HepG2 (cell line): ENCODE results near the gene PIK3R5.

Source experiments
- NPAS2 ChIP-seq: sonication (generic); formaldehyde crosslinking; IDR thresholded peaks from 2 replicates; pipeline ENCODE4 v1.8.0; 2022; ENCODE audit warnings: mild to moderate bottlenecking, missing genetic modification reagents, borderline replicate concordance
- THAP7 ChIP-seq: sonication (generic); formaldehyde crosslinking; IDR thresholded peaks from 2 replicates; pipeline ENCODE4 v1.8.1; 2023; ENCODE audit warnings: mild to moderate bottlenecking, missing genetic modification reagents
- ZNF138 ChIP-seq: sonication (generic); formaldehyde crosslinking; IDR thresholded peaks from 2 replicates; pipeline ENCODE4 v1.5.0; 2020; ENCODE audit warnings: mild to moderate bottlenecking, low read depth, missing genetic modification reagents

- TF ChIP-seq THAP7 (CRISPR knock-in tag) (no peak), NPAS2 (CRISPR knock-in tag) (no peak), ZNF138 (CRISPR knock-in tag) (no peak)
These were observed 41.7 kb downstream of the PIK3R5 start for GRCh38 chr17:8923762-8924161.
